ENCODE results near the gene TMEM184A. TPM values are rescaled to one million over a fixed set of nuclear protein-coding genes. Genes with fewer than 3 reads are reported as not detected.

The TMEM184A gene
- total and polyA plus RNA-seq, 10 of the 15 experiments (the other 5 are each of a cell fraction or from before 2014, with no cell fraction given): 0.04 to 0.15 TPM; not detected in 8

DNA sequence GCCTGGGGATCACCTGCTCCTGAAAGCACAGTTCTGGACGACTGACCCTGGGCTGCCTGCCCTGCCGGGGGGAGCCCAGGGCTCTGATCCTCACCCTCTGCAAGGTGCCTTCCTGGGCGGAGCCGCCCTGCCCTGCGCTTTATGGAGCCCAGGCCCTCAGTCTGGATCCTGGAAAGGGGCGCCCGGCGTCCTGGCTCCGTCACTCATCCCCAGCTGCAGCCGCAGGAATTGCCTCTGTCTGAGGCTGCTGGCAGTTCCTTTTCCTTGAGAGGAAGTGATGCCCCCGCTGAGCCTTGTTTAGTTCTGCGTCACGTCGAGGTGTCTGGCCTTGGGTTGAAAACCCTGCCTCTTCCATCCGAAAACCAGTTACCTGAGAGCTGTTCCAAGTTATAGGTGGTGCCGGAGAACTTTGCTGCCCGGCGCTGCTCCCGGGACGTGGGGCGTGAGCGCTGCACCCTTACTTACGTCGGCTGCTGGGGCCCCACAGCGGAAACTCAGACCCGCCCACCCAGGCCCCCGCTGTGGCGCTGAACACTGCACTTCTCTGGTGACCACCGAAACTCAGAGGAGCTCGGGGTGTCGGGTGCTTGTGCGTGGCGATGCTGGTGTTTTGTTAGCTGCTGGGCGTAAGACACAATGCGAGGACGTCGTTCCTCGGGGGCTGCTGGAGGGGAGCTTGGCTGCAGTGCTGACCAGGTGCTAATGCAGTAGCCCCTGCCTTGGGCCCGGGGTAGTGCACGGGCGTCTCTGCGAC, 20.1 kb downstream of the TMEM184A start (continued):
- TF ChIP-seq, protein P1, sequence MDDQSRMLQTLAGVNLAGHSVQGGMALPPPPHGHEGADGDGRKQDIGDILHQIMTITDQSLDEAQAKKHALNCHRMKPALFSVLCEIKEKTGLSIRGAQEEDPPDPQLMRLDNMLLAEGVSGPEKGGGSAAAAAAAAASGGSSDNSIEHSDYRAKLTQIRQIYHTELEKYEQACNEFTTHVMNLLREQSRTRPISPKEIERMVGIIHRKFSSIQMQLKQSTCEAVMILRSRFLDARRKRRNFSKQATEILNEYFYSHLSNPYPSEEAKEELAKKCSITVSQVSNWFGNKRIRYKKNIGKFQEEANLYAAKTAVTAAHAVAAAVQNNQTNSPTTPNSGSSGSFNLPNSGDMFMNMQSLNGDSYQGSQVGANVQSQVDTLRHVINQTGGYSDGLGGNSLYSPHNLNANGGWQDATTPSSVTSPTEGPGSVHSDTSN (IDR thresholded peaks at IDR 0.05; ENCODE audit: insufficient replicate concordance, low read depth, low read length): no peak
- no peak for TF ChIP-seq ESRRA (IDR thresholded peaks at IDR 0.05; ENCODE audit: low read length)

DNA sequence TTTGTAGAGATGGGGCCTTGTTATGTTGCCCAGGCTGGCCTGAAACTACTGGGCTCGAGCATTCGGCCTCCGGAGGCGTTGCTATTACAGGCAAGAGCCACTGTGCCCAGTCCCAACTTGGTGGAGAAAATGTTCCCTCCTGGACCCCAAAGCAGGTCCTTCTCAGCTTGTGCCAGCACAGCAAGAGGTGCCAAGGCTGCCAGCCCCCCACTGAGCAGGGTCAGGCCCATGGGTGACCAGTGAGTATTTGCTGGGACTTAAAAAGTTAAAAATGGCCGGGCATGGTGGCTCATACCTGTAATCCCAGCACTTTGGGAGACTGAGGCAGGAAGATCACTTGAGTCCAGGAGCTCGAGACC, 20.9 kb downstream of the TMEM184A start:
- no peak overlapping the region for H3K27ac ChIP-seq (ENCODE audit: control insufficient read depth, insufficient read depth)
- BruUV-seq (replicated peaks): no TSS peak
- no peak for DNase-seq (ENCODE audit: low read depth, low spot score)
- ATAC-seq: no peak
- in situ Hi-C loops (cut with MboI) (no loop called here), intact Hi-C loops (cut with micrococcal nuclease; ENCODE audit: unreplicated experiment) (no loop called here)
- CTCF ChIA-PET: no interaction called here
- no peak overlapping the region for H3K4me3 ChIP-seq
- no peak overlapping the region for H3K9ac ChIP-seq (ENCODE audit: control insufficient read depth, insufficient read depth, low read length)
- H2AFZ ChIP-seq (ENCODE audit: control insufficient read depth, low read depth, low read length): no peak overlapping the region
- peaks cover 0 to 11% of the 10 kb centered on the region in 2 experiments; a peak in 2 of 4 replicates for H3K36me3 ChIP-seq (ENCODE audit: control insufficient read depth in 2 of 2, insufficient read depth in 2 of 2, low read length in 1 of 2)
- H3K27me3 ChIP-seq (replicated peaks in 1 of 2; ENCODE audit: control insufficient read depth in 2 of 2, insufficient read depth in 2 of 2, low read length in 1 of 2): no peaks in the 10 kb centered on the region
- POLR2A ChIA-PET: interaction anchor here (1.1 kb wide), 1 partner anchor 32 kb away, joined by 3 read pairs; no protein-coding TSS in a partner anchor
- H3K4me1 ChIP-seq (ENCODE audit: control insufficient read depth, insufficient read depth, low read length): peaks cover 13% of the 10 kb centered on the region
- RAD21 ChIA-PET (ENCODE audit: unreplicated experiment): no interaction called here
- H4K20me1 ChIP-seq (ENCODE audit: control insufficient read depth, insufficient read depth): peaks cover 7% of the 10 kb centered on the region; the same call in 1 of the 2 replicates
- WGBS (ENCODE audit: insufficient coverage, insufficient replicate concordance, low lambda C conversion rate, missing lambda C conversion rate): 89% methylated on average over 6 of the region's 6 CpGs
- H3K4me2 ChIP-seq (ENCODE audit: control insufficient read depth, insufficient read depth): no peak overlapping the region
- peaks cover 43% of the 10 kb centered on the region for H3K79me2 ChIP-seq (ENCODE audit: control insufficient read depth, insufficient read depth, low read length)
- no peaks in the 10 kb centered on the region for H3K9me3 ChIP-seq (replicated peaks; ENCODE audit: control insufficient read depth, insufficient read depth, low read length)
- FAIRE-seq: no peak
- SMC1A ChIA-PET (ENCODE audit: uncharacterized antibody, unreplicated experiment): no interaction called here
- TF ChIP-seq ESRRA (IDR thresholded peaks at IDR 0.05; ENCODE audit: low read length): no peak
- no peak for TF ChIP-seq CEBPB (IDR thresholded peaks at IDR 0.05; ENCODE audit: borderline replicate concordance in 1 of 2, low read depth in 2 of 2, low read length in 2 of 2)
- TF ChIP-seq LARP7 (IDR thresholded peaks at IDR 0.05): no peak
- no peak for TF ChIP-seq ZNF384 (IDR thresholded peaks at IDR 0.05; ENCODE audit: borderline replicate concordance, low read depth, low read length)
- TF ChIP-seq, protein P2, sequence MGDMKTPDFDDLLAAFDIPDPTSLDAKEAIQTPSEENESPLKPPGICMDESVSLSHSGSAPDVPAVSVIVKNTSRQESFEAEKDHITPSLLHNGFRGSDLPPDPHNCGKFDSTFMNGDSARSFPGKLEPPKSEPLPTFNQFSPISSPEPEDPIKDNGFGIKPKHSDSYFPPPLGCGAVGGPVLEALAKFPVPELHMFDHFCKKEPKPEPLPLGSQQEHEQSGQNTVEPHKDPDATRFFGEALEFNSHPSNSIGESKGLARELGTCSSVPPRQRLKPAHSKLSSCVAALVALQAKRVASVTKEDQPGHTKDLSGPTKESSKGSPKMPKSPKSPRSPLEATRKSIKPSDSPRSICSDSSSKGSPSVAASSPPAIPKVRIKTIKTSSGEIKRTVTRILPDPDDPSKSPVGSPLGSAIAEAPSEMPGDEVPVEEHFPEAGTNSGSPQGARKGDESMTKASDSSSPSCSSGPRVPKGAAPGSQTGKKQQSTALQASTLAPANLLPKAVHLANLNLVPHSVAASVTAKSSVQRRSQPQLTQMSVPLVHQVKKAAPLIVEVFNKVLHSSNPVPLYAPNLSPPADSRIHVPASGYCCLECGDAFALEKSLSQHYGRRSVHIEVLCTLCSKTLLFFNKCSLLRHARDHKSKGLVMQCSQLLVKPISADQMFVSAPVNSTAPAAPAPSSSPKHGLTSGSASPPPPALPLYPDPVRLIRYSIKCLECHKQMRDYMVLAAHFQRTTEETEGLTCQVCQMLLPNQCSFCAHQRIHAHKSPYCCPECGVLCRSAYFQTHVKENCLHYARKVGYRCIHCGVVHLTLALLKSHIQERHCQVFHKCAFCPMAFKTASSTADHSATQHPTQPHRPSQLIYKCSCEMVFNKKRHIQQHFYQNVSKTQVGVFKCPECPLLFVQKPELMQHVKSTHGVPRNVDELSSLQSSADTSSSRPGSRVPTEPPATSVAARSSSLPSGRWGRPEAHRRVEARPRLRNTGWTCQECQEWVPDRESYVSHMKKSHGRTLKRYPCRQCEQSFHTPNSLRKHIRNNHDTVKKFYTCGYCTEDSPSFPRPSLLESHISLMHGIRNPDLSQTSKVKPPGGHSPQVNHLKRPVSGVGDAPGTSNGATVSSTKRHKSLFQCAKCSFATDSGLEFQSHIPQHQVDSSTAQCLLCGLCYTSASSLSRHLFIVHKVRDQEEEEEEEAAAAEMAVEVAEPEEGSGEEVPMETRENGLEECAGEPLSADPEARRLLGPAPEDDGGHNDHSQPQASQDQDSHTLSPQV (IDR thresholded peaks at IDR 0.05): no peak
- no peak for TF ChIP-seq JUNB (IDR thresholded peaks at IDR 0.05)
- TF ChIP-seq, protein P3, sequence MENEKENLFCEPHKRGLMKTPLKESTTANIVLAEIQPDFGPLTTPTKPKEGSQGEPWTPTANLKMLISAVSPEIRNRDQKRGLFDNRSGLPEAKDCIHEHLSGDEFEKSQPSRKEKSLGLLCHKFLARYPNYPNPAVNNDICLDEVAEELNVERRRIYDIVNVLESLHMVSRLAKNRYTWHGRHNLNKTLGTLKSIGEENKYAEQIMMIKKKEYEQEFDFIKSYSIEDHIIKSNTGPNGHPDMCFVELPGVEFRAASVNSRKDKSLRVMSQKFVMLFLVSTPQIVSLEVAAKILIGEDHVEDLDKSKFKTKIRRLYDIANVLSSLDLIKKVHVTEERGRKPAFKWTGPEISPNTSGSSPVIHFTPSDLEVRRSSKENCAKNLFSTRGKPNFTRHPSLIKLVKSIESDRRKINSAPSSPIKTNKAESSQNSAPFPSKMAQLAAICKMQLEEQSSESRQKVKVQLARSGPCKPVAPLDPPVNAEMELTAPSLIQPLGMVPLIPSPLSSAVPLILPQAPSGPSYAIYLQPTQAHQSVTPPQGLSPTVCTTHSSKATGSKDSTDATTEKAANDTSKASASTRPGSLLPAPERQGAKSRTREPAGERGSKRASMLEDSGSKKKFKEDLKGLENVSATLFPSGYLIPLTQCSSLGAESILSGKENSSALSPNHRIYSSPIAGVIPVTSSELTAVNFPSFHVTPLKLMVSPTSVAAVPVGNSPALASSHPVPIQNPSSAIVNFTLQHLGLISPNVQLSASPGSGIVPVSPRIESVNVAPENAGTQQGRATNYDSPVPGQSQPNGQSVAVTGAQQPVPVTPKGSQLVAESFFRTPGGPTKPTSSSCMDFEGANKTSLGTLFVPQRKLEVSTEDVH (IDR thresholded peaks at IDR 0.05; ENCODE audit: low read depth, partially characterized antibody): no peak
- TF ChIP-seq MTA3 (IDR thresholded peaks at IDR 0.05; ENCODE audit: borderline replicate concordance, low read length): no peak
- TF ChIP-seq MEF2A (IDR thresholded peaks at IDR 0.05; ENCODE audit: insufficient read depth, low read depth, low read length): no peak
- no peak for TF ChIP-seq ZNF274 (IDR thresholded peaks at IDR 0.05; ENCODE audit: insufficient read depth, insufficient read length)
- no peak for TF ChIP-seq HDAC2 (IDR thresholded peaks at IDR 0.05)
- no peak for TF ChIP-seq TAF1 (IDR thresholded peaks at IDR 0.05; ENCODE audit: borderline replicate concordance, low read depth, low read length)

Measured in GM12878 (cell line).